HepG2 (cell line): ENCODE measurements around the gene AK2. TPM values are rescaled to one million over a fixed set of nuclear protein-coding genes. Genes with fewer than 3 reads are reported as not detected.

Experiments used
- BCL6 ChIP-seq: IDR thresholded peaks from 2 replicates; pipeline ENCODE4 v1.6.1; 2016; ENCODE audit warnings: missing genetic modification reagents, missing compliant biosample characterization
- GLMP ChIP-seq: sonication (generic); formaldehyde crosslinking; IDR thresholded peaks from 2 replicates; pipeline ENCODE4 v1.9.0; 2021; ENCODE audit warnings: missing genetic modification reagents, mild to moderate bottlenecking, borderline replicate concordance
- GMEB1 ChIP-seq: sonication (generic); formaldehyde crosslinking; IDR thresholded peaks from 2 replicates; pipeline ENCODE4 v1.5.1; 2020; ENCODE audit warnings: missing genetic modification reagents, mild to moderate bottlenecking, borderline replicate concordance
- HCFC1 ChIP-seq: fragments of 150-350 bp; IDR thresholded peaks from 2 replicates; pipeline ENCODE4 v1.6.1; 2014; ENCODE audit warnings: low read depth, low read length
- HNF4A ChIP-seq: sonication (generic); formaldehyde crosslinking; IDR thresholded peaks from 2 replicates; pipeline ENCODE4 v1.4.0; 2020; ENCODE audit warnings: missing genetic modification reagents
- MED1 ChIP-seq: sonication (generic); formaldehyde crosslinking; IDR thresholded peaks from 2 replicates; pipeline ENCODE4 v1.4.0; 2020; ENCODE audit warnings: missing genetic modification reagents
- MTERF4 ChIP-seq: sonication (generic); formaldehyde crosslinking; IDR thresholded peaks from 2 replicates; pipeline ENCODE4 v1.8.0; 2023; ENCODE audit warnings: mild to moderate bottlenecking, missing genetic modification reagents
- MTF2 ChIP-seq: sonication (generic); formaldehyde crosslinking; IDR thresholded peaks from 2 replicates; pipeline ENCODE4 v1.5.0; 2020; ENCODE audit warnings: missing genetic modification reagents, borderline replicate concordance
- POLR2A ChIP-seq, 2 experiments: IDR thresholded peaks; 2 replicates each; pipeline ENCODE4 v1.6.1; 2011; ENCODE audit warnings: low read depth in 2 of 2, low read length in 2 of 2, mild to moderate bottlenecking in 1 of 2, moderate library complexity in 1 of 2; ENCODE audit not compliant: insufficient read depth in 1 of 2
- RORA ChIP-seq: sonication (generic); formaldehyde crosslinking; IDR thresholded peaks from 2 replicates; pipeline ENCODE4 v1.5.0; 2020; ENCODE audit warnings: mild to moderate bottlenecking, missing genetic modification reagents, moderate library complexity
- SIN3A ChIP-seq: IDR thresholded peaks from 2 replicates; pipeline ENCODE4 v1.6.1; 2011; ENCODE audit warnings: low read depth, mild to moderate bottlenecking, control low read depth, low read length, borderline replicate concordance
- SMAD3 ChIP-seq: sonication (generic); formaldehyde crosslinking; IDR thresholded peaks from 2 replicates; pipeline ENCODE4 v1.4.0; 2020; ENCODE audit warnings: missing genetic modification reagents
- SP140L ChIP-seq: sonication (generic); formaldehyde crosslinking; IDR thresholded peaks from 2 replicates; pipeline ENCODE4 v1.4.0; 2020; ENCODE audit warnings: missing genetic modification reagents, borderline replicate concordance
- SRF ChIP-seq: IDR thresholded peaks from 2 replicates; pipeline ENCODE4 v1.6.1; 2011; ENCODE audit warnings: mild to moderate bottlenecking, low read depth, low read length, moderate library complexity
- SRSF1 ChIP-seq: fragments of 200-400 bp; formaldehyde crosslinking; optimal IDR thresholded peaks from 2 replicates; pipeline ENCODE3; 2017; ENCODE audit warnings: mild to moderate bottlenecking, low read depth, low read length, moderate library complexity
- ZNF101 ChIP-seq: sonication (generic); formaldehyde crosslinking; IDR thresholded peaks from 2 replicates; pipeline ENCODE4 v1.4.0; 2020; ENCODE audit warnings: mild to moderate bottlenecking, low read depth, missing genetic modification reagents, borderline replicate concordance
- ZNF17 ChIP-seq: sonication (generic); formaldehyde crosslinking; IDR thresholded peaks from 2 replicates; pipeline ENCODE4 v1.5.0; 2020; ENCODE audit warnings: mild to moderate bottlenecking, missing genetic modification reagents
- ZNF20 ChIP-seq: sonication (generic); formaldehyde crosslinking; IDR thresholded peaks from 2 replicates; pipeline ENCODE4 v1.4.0; 2020; ENCODE audit warnings: mild to moderate bottlenecking, moderate library complexity, missing genetic modification reagents
- ZNF513 ChIP-seq: sonication (generic); formaldehyde crosslinking; conservative IDR thresholded peaks from 2 replicates; pipeline ENCODE4 v1.5.0; 2020; ENCODE audit warnings: missing genetic modification reagents
- ZNF543 ChIP-seq: sonication (generic); formaldehyde crosslinking; IDR thresholded peaks from 2 replicates; pipeline ENCODE4 v1.4.0; 2020; ENCODE audit warnings: mild to moderate bottlenecking, missing genetic modification reagents
- ZNF687 ChIP-seq: sonication (generic); formaldehyde crosslinking; IDR thresholded peaks from 2 replicates; pipeline ENCODE4 v1.5.1; 2020; ENCODE audit warnings: mild to moderate bottlenecking, missing genetic modification reagents, moderate library complexity
- polyA plus RNA-seq, 8 experiments: library from polyadenylated mRNA; depleted of rRNA in 3 of 8; stranded (reverse) in 7 of 8; unstranded in 1 of 8; fragments of >200 nt; fragmentation: Illumina TruSeq in 4 of 8; extraction: Trizol in 4 of 8; gene quantifications; 2 replicates each; pipeline versions ENCODE4 v1.2.1 to v1.2.3, GENCODE V29; 2011 to 2016; ENCODE audit warnings: low read depth in 4 of 8, missing spikeins in 1 of 8, mixed read lengths in 1 of 8; ENCODE audit not compliant: insufficient read depth in 1 of 8
- total RNA-seq, 5 experiments: library from RNA; depleted of rRNA; stranded (reverse); fragments of >200 nt; fragmentation: Illumina TruSeq; extraction: Trizol; gene quantifications; 2 replicates each; pipeline ENCODE4 v1.2.3, GENCODE V29; 2016; ENCODE audit warnings: low read depth in 1 of 5

The AK2 gene
- total and polyA plus RNA-seq, 2 of the 13 experiments (the other 11 are each of a cell fraction or from before 2014, with no cell fraction given) = 170 to 188 TPM

GRCh38 chr1:32963746-32964460 lies 72.8 kb downstream of the AK2 start (continued):
- TF ChIP-seq ZNF513 (CRISPR knock-in tag) = no peak
- TF ChIP-seq SMAD3 (CRISPR knock-in tag) = no peak
- no peak for TF ChIP-seq ZNF101 (CRISPR knock-in tag)
- no peak for TF ChIP-seq SRSF1
- 0 out of 2 replicates have a peak, but pooled peaks have one; percentile 52 for TF ChIP-seq SIN3A
- no peak for TF ChIP-seq HCFC1
- no peak for TF ChIP-seq RORA (CRISPR knock-in tag)
- no peak for TF ChIP-seq ZNF17 (CRISPR knock-in tag)
- TF ChIP-seq POLR2A (IDR thresholded peaks at IDR 0.05; ENCODE audit: insufficient read depth in 1 of 2, low read depth in 2 of 2, low read length in 2 of 2) = no peak
- no peak for TF ChIP-seq MTERF4 (CRISPR knock-in tag)
- TF ChIP-seq HNF4A (CRISPR knock-in tag) = no peak
- no peak for TF ChIP-seq BCL6 (CRISPR knock-in tag)
- TF ChIP-seq SRF = no peak
- TF ChIP-seq GLMP (CRISPR knock-in tag) = no peak
- TF ChIP-seq ZNF687 (CRISPR knock-in tag) = peak; percentile 55
- TF ChIP-seq SP140L (CRISPR knock-in tag) = no peak
- peak; percentile 52; the same call in 1 of the 2 replicates for TF ChIP-seq ZNF543 (CRISPR knock-in tag)
- no peak for TF ChIP-seq MED1
- 0 out of 2 replicates have a peak, but pooled peaks have one; percentile 52 for TF ChIP-seq MTF2 (CRISPR knock-in tag)
- no peak for TF ChIP-seq GMEB1
- TF ChIP-seq ZNF20 (CRISPR knock-in tag) = no peak
